HFF-Myc (cell line): ENCODE results near the gene TRMT44.

ENCODE experiments used
- DNase-seq: peaks from one replicate; pipeline ENCODE4 v3.0.0-alpha.2; 2011; ENCODE audit warnings: low read depth; ENCODE audit errors: extremely low read depth
- H3K4me3 ChIP-seq: replicated peaks from 2 replicates; pipeline ENCODE4 v1.5.1; 2011; ENCODE audit warnings: low read depth, mild to moderate bottlenecking, control low read depth, low read length
- CTCF ChIP-seq: IDR thresholded peaks from 2 replicates; pipeline ENCODE4 v1.5.1; 2012; ENCODE audit warnings: mild to moderate bottlenecking, low read depth, low read length, control low read depth; ENCODE audit errors: missing control alignments

The TRMT44 gene

GRCh38 chr4:8439914-8440491 lies 574 bp upstream of the TRMT44 start:
- peak overlapping the region; percentile 99 for H3K4me3 ChIP-seq
- no peak for DNase-seq
- no peak for TF ChIP-seq CTCF

- DNase-seq = no peak
- peak overlapping the region; percentile 99 for H3K4me3 ChIP-seq
- TF ChIP-seq CTCF = no peak
Observed at GRCh38 chr4:8441499-8442091, 1.0 kb downstream of the TRMT44 start.

- DNase-seq = no peak
- peak overlapping the region; percentile 99 for H3K4me3 ChIP-seq
Observed at GRCh38 chr4:8442596-8443358, 2.2 kb downstream of the TRMT44 start.

GRCh38 chr4:8443801-8444200 lies 3.2 kb downstream of the TRMT44 start:
- no peak for TF ChIP-seq CTCF
- H3K4me3 ChIP-seq = no peak overlapping the region

More at GRCh38 chr4:8442596-8443358, 2.2 kb downstream of the TRMT44 start:
- TF ChIP-seq CTCF = no peak

GRCh38 chr4:8446122-8446521 lies 5.5 kb downstream of the TRMT44 start:
- no peak for TF ChIP-seq CTCF
- no peak overlapping the region for H3K4me3 ChIP-seq
- no peak for DNase-seq

More at GRCh38 chr4:8443801-8444200, 3.2 kb downstream of the TRMT44 start:
- no peak for DNase-seq

- no peak for DNase-seq
- H3K4me3 ChIP-seq = no peak overlapping the region
- no peak for TF ChIP-seq CTCF
Observed at GRCh38 chr4:8451440-8452182, 11.0 kb downstream of the TRMT44 start.
